HFFc6 (cell line): ENCODE data around the gene RASA4. TPM values are rescaled to one million over a fixed set of nuclear protein-coding genes. Genes with fewer than 3 reads are reported as not detected.
"Not testable (repeated sequence)": the region's sequence is repeated elsewhere in the genome, so short reads cannot be mapped to it uniquely, and the experiment has no call there.

ENCODE experiments used
- DNase-seq: peaks from one replicate; pipeline ENCODE4 v3.0.0-alpha.2; 2018
- H3K27ac Mint-ChIP-seq: 2 replicates; pipeline ENCODE4 v1.8.0; 2020; ENCODE audit warnings: mild to moderate bottlenecking, mixed read lengths
- H3K27me3 Mint-ChIP-seq: 2 replicates; pipeline ENCODE4 v1.8.0; 2021; ENCODE audit warnings: mild to moderate bottlenecking, moderate library complexity, mixed read lengths; ENCODE audit not compliant: insufficient read depth
- H3K36me3 Mint-ChIP-seq: 2 replicates; pipeline ENCODE4 v1.8.0; 2021; ENCODE audit warnings: low read depth, mixed read lengths
- H3K4me1 Mint-ChIP-seq: 2 replicates; pipeline ENCODE4 v1.8.0; 2020; ENCODE audit warnings: low read depth, mixed read lengths
- H3K4me3 Mint-ChIP-seq: 2 replicates; pipeline ENCODE4 v1.8.0; 2020; ENCODE audit warnings: mild to moderate bottlenecking, moderate library complexity, mixed read lengths
- H3K9me3 Mint-ChIP-seq: 2 replicates; pipeline ENCODE4 v1.8.0; 2020; ENCODE audit warnings: mild to moderate bottlenecking, mixed read lengths
- long read RNA-seq: library from polyadenylated mRNA; unstranded; transcript quantifications from one replicate; pipeline ENCODE4 v2.0.0, GENCODE V29; 2019
- total RNA-seq, 6 experiments: library from RNA; stranded (reverse); fragmentation: NEBNext Ultra II Directional; extraction: Animal tissue kit (Norgen Biotek cat#: 25700); gene quantifications; 2 replicates in 1 of 6; 3 replicates in 5 of 6; pipeline ENCODE4 v1.2.3, GENCODE V29; 2021

Gene RASA4
- 10 to 100 TPM; 53.9 to 79.9 (median 55.9) TPM for total RNA-seq
- long read RNA-seq, full-length matches to known transcripts: 11 of 22 reads
- long read RNA-seq, partial matches to known transcripts: 6 of 22 reads
- long read RNA-seq, other reads (novel, unspliced or antisense): 5 of 22 reads

DNA sequence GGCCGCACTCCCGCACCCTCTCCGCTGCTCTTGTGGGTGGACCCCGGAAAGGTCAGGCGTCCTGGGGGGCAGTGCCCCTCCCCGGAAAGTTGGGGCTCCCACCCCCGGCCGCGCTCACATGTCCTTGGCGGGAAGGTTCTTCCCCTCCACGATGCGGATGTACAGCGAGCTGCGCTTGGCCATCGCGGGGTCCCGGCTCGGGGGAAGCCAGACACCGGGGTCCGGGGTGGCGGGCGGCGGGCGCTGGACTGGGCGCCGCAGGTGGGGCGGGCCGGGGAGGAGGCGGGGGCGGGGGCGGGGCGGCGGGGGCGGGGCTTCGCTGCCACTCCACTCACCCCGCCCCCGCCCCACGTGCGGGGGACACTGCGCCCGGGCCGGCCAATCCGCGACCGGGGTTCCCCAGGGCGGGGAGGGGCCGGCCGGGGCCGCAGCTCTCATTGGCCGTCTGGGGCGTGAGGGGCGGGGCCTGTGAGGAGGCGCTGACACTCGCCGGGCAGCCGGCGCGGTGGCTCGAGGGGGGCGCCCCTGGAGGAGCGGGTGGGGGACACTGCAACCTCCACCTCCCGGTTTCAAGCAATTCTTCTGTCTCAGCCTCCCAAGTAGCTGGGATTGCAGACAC is at the start of gene RASA4:
TSS of gene RASA4 (minus strand) at position 250 of the 619 bp plus-strand sequence. CDS start at position 183, 67 bp downstream.
- H3K9me3 Mint-ChIP-seq, H3K27ac Mint-ChIP-seq, H3K36me3 Mint-ChIP-seq, H3K27me3 Mint-ChIP-seq, H3K4me1 Mint-ChIP-seq: not testable (repeated sequence)
- H3K4me3 Mint-ChIP-seq: peak within 1 kb of the TSS; percentile 34; the same call in 1 of the 2 replicates
- peak; percentile 0 for DNase-seq

DNA sequence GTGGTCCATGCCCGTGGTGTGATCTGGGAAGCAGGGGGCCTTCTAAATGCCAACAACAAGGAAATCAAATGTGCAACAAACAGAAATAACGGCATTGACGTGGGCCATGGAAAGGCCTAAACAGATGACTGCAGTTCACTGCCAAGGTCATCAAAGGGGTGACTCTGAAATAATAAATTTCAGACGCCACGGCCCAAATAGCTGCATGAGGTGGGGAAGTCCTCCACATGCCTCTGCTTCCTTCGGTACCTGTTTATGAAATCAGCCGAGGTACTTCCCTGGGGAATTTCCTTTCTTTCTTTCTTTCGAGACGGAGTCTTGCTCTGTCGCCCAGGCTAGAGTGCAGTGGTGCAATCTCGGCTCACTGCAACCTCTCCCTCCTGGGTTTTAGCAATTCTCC is 48.2 kb upstream of the RASA4 start:
- H3K27ac Mint-ChIP-seq, H3K9me3 Mint-ChIP-seq, H3K4me1 Mint-ChIP-seq, H3K4me3 Mint-ChIP-seq, DNase-seq, H3K27me3 Mint-ChIP-seq, H3K36me3 Mint-ChIP-seq: not testable (repeated sequence)

DNA sequence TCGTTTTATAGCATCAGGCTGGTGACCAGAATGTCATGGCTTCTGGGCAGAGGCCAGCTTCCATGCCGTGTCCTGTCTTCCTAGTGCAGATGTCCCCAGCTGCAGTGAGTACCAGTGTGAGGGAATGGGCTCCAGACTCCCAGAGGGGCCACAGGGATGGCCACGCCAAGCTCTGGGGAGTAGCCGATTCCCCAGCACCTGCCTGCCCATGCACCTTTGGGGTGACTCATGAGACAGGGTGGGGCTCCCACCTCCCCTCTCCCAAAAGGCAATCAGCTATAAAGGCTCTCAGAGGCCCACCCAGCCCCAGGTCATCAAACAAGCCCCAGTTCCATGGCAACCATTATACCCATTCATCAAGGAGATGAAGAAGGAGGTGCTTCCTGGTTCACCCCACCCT is 33.4 kb upstream of the RASA4 start, which contains the start of gene SPDYE2B:
TSS of gene SPDYE2B (plus strand) at position 396 of the 400 bp plus-strand sequence. CDS start 2,030 bp downstream, outside the sequence.
- not testable (repeated sequence) for H3K36me3 Mint-ChIP-seq, H3K27me3 Mint-ChIP-seq, H3K4me3 Mint-ChIP-seq, DNase-seq, H3K27ac Mint-ChIP-seq, H3K4me1 Mint-ChIP-seq, H3K9me3 Mint-ChIP-seq

DNA sequence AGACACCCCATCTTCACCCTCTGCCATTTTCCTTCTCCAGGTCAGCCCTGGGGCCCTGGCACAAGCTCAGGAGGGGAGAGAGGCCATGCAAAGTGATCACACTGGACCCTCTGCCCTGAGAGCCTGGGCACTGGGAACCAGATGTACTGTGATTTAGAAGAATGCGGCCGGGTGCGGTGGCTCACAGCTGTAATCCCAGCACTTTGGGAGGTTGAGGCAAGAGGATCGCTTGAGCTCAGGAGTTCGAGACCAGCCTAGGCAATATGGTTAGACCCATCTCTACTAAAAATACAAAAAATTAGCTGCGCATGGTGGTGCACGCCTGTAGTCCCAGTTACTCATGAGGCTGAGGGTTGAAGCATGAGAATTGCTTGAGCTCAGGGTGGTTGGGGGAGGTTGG is 31.3 kb upstream of the RASA4 start:
- H3K27me3 Mint-ChIP-seq, H3K36me3 Mint-ChIP-seq, H3K4me3 Mint-ChIP-seq, H3K9me3 Mint-ChIP-seq, DNase-seq, H3K27ac Mint-ChIP-seq, H3K4me1 Mint-ChIP-seq: not testable (repeated sequence)

DNA sequence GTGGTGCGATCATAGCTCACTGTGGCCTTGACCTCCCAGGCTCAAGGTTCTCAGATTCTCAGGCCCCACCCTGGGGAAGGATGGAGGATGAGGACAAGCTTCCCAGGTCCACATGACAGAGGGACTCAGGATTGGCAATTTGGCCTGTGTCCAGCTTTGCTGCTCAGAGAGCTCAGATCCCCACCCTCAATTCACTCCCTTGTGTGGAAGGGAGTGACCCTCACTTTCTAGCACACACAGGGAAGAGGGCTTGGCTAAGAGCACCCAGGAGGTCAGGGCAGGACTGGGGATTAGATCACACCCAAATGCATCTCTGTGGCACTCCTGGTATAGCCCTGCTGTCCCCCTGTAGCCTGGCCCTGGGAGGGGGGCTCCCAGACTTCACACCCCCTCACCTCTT is 26.8 kb upstream of the RASA4 start:
- H3K27ac Mint-ChIP-seq, DNase-seq, H3K9me3 Mint-ChIP-seq, H3K27me3 Mint-ChIP-seq, H3K36me3 Mint-ChIP-seq, H3K4me3 Mint-ChIP-seq, H3K4me1 Mint-ChIP-seq: not testable (repeated sequence)

DNA sequence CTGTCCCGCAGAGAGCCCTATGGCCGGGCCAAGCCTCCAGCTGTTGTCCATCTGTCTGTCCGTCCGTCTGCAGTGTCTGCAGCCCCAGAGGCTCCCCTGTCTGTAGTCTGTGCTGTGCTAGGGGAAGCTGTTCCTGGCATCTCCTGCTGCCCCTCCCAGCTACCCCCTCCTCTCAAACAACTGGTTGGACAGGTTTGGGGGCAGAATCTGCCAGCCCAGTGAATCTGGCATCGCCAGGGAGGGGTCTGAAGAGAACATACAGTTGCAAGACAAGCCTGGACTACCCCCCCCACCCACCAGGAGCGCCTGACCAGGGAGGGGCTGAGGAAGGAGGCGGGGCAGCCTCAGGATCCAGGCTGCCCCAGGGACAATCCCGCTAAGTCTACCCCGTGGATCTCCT is 26.1 kb upstream of the RASA4 start, which contains the start of gene UPK3BL1:
TSS of gene UPK3BL1 (minus strand) at position 101 of the 400 bp plus-strand sequence. CDS start at position 51, 50 bp downstream.
- not testable (repeated sequence) for H3K4me1 Mint-ChIP-seq, H3K27me3 Mint-ChIP-seq, DNase-seq, H3K4me3 Mint-ChIP-seq, H3K27ac Mint-ChIP-seq, H3K9me3 Mint-ChIP-seq, H3K36me3 Mint-ChIP-seq

DNA sequence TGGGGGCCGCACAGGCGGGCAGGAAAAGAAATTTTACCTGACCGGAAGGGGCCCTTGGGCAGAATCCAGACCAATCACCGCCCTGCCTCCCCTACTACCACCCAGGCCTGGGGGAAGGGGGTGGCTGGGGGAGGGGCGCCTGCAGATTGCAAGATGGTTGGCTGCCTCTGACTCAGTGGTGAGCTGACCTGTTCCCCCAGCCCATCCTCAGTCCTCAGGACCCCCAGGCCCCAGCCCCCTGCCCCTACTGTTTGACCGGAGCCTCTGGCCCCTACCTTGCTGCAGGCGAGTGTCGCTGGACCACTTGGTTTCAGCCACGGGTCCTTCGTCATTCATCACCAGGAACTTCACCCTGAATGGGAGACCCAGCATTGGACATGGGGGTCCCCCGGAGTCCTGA is 22.3 kb upstream of the RASA4 start:
- not testable (repeated sequence) for H3K4me1 Mint-ChIP-seq, H3K27me3 Mint-ChIP-seq, H3K4me3 Mint-ChIP-seq, H3K36me3 Mint-ChIP-seq, DNase-seq, H3K27ac Mint-ChIP-seq, H3K9me3 Mint-ChIP-seq

DNA sequence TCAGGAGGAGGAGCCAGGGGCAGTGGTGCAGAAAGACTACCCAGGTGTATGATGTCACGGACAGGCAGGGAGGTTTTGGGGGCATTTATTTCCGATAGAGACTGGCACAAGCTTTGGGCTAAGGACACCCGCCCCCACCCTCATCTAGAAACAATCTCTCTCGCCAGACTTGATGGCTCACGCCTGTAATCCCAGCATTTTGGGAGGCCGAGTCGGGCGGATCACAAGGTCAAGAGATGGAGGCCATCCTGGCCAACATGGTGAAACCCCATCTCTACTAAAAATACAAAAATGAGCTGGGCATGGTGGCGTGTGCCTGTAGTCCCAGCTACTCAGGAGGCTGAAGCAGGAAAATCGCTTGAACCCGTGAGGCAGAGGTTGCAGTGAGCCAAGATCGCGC is 20.4 kb upstream of the RASA4 start:
- DNase-seq, H3K27ac Mint-ChIP-seq, H3K27me3 Mint-ChIP-seq, H3K4me3 Mint-ChIP-seq, H3K4me1 Mint-ChIP-seq, H3K36me3 Mint-ChIP-seq, H3K9me3 Mint-ChIP-seq: not testable (repeated sequence)

DNA sequence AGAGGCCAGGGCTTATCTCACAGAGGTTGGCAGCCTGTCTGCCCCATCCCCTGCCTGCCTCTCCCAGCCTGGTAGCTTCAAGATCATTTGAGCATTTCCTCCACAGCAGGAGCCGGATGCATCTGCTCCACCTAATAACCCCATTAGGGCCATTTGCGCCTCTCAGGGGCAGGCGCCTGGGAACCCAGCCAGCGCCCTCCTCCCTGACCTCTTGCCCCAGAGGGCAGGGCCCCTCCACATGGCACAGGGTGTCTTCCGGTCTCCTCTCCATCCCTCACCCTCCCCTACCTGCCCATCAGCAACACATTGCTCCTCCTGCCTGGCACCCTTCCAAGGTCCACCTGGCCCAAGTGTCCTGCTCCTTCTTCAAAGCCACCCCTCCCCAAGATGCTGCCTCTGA is 18.8 kb upstream of the RASA4 start:
- not testable (repeated sequence) for H3K27me3 Mint-ChIP-seq, H3K4me3 Mint-ChIP-seq, H3K4me1 Mint-ChIP-seq, H3K36me3 Mint-ChIP-seq, H3K27ac Mint-ChIP-seq, H3K9me3 Mint-ChIP-seq, DNase-seq

DNA sequence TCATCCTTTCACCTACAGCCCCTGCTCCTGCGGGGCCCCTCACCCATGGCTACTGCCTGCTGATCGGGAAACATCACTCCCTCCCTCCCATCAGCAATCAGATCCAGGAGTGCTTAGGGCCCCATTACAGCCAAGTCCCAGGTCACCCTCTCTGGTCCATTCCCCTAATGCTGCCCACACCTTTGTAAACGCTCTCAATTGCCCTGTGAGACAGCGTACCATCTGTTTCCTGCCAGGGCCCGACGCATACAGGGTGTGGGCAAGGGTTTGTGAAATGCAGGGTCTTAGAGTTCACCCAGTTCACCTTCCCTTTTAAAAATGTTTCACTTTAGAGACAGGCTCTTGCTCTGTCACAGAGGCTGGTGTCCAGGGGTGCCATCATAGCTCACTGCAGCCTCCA is 17.7 kb upstream of the RASA4 start:
- not testable (repeated sequence) for H3K27me3 Mint-ChIP-seq, H3K4me1 Mint-ChIP-seq

DNA sequence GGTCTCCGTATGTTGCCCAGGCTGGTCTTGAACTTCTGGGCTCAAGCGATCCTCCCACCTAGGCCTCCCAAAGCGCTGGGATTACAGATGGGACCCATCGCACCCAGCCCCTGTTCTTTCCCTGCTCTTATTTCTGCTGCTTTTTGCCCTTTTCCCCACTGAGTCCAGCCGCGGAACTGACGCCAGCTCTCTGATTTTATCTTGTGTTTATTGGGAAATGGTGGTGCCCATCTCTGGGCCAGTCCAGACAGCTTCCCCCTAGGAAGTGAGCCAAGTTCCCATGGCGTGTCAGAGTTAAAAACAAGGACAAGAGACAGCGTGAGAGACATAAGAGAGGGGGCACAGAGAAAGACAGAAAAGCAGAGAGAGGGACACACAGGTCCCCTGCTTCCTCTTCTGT is 14.1 kb upstream of the RASA4 start:
- DNase-seq, H3K4me3 Mint-ChIP-seq, H3K27ac Mint-ChIP-seq, H3K27me3 Mint-ChIP-seq, H3K36me3 Mint-ChIP-seq, H3K4me1 Mint-ChIP-seq, H3K9me3 Mint-ChIP-seq: not testable (repeated sequence)

More for the DNA sequence above, 17.7 kb upstream of the RASA4 start:
- H3K4me3 Mint-ChIP-seq, H3K27ac Mint-ChIP-seq, H3K9me3 Mint-ChIP-seq, H3K36me3 Mint-ChIP-seq, DNase-seq: not testable (repeated sequence)

DNA sequence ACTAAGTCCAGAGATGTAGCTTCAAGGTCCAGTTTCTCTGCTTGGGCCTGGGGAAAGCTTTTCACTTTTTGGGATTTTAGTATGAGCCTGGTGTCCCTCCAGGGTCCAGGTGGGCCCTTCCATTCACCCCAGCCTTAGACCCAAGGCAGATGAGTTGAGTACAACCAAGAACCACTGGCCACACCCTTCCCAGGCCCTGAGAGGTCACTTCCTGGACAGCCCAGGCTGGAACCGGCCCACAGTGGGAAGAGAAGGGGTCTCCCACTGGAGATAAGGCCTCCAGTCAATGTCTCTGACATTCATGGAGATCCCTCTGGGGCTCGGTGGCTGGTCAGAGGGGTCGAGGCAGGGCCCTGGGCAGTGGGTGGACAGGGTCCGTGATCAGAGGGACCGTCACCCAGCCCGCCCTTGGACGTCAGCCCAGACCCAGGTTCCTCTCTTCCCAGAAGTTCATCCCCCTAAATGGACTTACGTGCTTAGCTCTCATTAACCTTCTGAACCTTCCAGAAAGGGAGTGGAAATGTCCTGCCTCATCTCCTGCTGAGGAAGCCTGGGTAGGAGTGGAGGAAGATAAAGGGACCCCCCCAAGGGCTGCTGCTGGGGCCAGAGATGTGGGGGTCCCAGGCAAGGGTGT is 10.8 kb upstream of the RASA4 start:
- H3K4me1 Mint-ChIP-seq, DNase-seq, H3K4me3 Mint-ChIP-seq, H3K36me3 Mint-ChIP-seq, H3K27ac Mint-ChIP-seq, H3K27me3 Mint-ChIP-seq, H3K9me3 Mint-ChIP-seq: not testable (repeated sequence)

DNA sequence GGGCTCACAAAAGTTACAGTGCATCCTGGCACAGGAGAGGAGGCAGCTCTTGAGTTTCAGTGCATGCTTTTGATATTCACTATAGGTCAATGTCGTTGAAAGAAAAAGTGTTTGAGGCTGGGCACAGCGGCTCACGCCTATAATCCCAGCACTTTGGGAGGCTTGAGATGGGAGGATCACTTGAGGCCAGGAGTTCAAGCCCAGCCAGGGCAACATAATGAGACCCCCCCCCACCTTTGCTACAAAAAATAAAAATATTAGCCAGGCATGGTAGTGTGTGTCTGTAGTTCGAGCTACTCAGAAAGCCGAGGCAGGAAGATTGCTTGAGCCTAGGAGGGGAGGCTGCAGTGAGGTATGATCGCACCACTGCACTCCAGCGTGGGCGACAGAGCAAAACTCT is 1.6 kb upstream of the RASA4 start:
- DNase-seq, H3K27me3 Mint-ChIP-seq, H3K36me3 Mint-ChIP-seq, H3K4me3 Mint-ChIP-seq, H3K9me3 Mint-ChIP-seq, H3K27ac Mint-ChIP-seq, H3K4me1 Mint-ChIP-seq: not testable (repeated sequence)

DNA sequence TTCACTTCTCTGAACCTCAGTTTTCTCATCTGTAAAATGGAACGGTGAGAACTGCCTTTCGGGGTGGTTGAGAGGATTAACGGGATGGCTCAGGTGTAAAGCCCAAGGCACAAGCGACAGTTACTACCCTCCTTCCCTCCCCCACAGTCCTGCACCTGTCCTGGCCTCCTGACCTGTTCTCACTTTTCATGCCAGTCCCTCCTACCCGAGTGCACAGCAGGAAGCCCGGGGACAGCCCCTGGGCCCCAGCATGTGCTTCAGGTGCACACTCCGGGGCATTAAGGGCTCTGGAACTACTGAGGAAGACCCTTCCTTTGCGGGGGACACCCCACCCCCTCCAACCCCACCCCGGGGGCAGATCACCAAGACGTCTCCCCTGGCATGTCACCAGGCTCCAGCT is 626 bp downstream of the RASA4 start:
- H3K4me1 Mint-ChIP-seq, H3K27me3 Mint-ChIP-seq, H3K9me3 Mint-ChIP-seq, DNase-seq, H3K4me3 Mint-ChIP-seq, H3K27ac Mint-ChIP-seq, H3K36me3 Mint-ChIP-seq: not testable (repeated sequence)
